ENCODE results near the gene AGAP2. TPM values are rescaled to one million over a fixed set of nuclear protein-coding genes. Genes with fewer than 3 reads are reported as not detected.

The AGAP2 gene
- total and polyA plus RNA-seq, 2 of the 8 experiments (the other 6 are each of a cell fraction or from before 2014, with no cell fraction given) = 1.5 TPM

GRCh38 chr12:57697076-57697475, 41.5 kb downstream of the AGAP2 start:
- CTCF ChIA-PET (ENCODE audit: partially characterized antibody) = no interaction called here
- no peak overlapping the region for H2AK5ac ChIP-seq (ENCODE audit: low read depth, low read length)
- H2BK12ac ChIP-seq (ENCODE audit: low read depth, low read length) = no peak overlapping the region
- FAIRE-seq (no peak), DNase-seq (ENCODE audit: low read depth in 1 of 2, low spot score in 2 of 2) (no peak)
- no peak overlapping the region for H4K91ac ChIP-seq (replicated peaks; ENCODE audit: insufficient read length, low read length)
- H2AFZ ChIP-seq (ENCODE audit: low read length) = no peak overlapping the region
- no peak overlapping the region for H4K8ac ChIP-seq (ENCODE audit: extremely low read depth, insufficient read depth, low read length)
- H3K27me3 ChIP-seq (replicated peaks in 1 of 4; ENCODE audit: control insufficient read depth in 3 of 4, extremely low read depth in 1 of 4, insufficient read depth in 3 of 4, low read length in 3 of 4) = no peaks in the 10 kb centered on the region
- no peak overlapping the region for H3K27ac ChIP-seq (ENCODE audit: low read depth, low read length)
- no peak overlapping the region for H2BK5ac ChIP-seq (ENCODE audit: low read depth, low read length)
- no peak overlapping the region for H2BK20ac ChIP-seq (ENCODE audit: low read length)
- peaks cover 0 to 4% (median 2%) of the 10 kb centered on the region in 4 experiments; a peak in 4 of 8 replicates for H3K36me3 ChIP-seq (ENCODE audit: control insufficient read depth in 2 of 4, insufficient read depth in 4 of 4, low read length in 3 of 4)
- H3K56ac ChIP-seq (replicated peaks; ENCODE audit: insufficient read length, low read depth, low read length) = no peak overlapping the region
- H3K4me2 ChIP-seq (ENCODE audit: insufficient read depth in 1 of 2, low read depth in 2 of 2, low read length in 2 of 2) = no peak overlapping the region
- POLR2A ChIA-PET (ENCODE audit: partially characterized antibody) = no interaction called here
- no peak overlapping the region for H3K4me3 ChIP-seq (ENCODE audit: extremely low read depth in 1 of 4, insufficient read depth in 2 of 4, low read depth in 3 of 4, low read length in 4 of 4)
- 100% methylated on average over 1 of the region's 1 CpG; no CpG with 5 or more reads in 1 of the 2 experiments for WGBS, 2 experiments (ENCODE audit: extremely low coverage in 1 of 2, insufficient coverage in 1 of 2, insufficient read length in 1 of 2, insufficient replicate concordance in 2 of 2, low coverage in 1 of 2, low lambda C conversion rate in 2 of 2, missing lambda C conversion rate in 1 of 2)
- H3K23ac ChIP-seq (ENCODE audit: insufficient read length) = no peak overlapping the region
- H4K20me1 ChIP-seq (replicated peaks in 1 of 2; ENCODE audit: control insufficient read depth in 1 of 2, insufficient read depth in 2 of 2, low read length in 2 of 2) = no peaks in the 10 kb centered on the region
- TF ChIP-seq CHD2 (IDR thresholded peaks at IDR 0.05; ENCODE audit: low read length) = no peak
- no peak for TF ChIP-seq POLR2A (IDR thresholded peaks at IDR 0.05; ENCODE audit: control extremely low read depth in 1 of 2, low read depth in 2 of 2, low read length in 2 of 2)
- TF ChIP-seq SUZ12 (IDR thresholded peaks at IDR 0.05; ENCODE audit: low read length) = no peak
- no peak for TF ChIP-seq CTCF (IDR thresholded peaks at IDR 0.05; ENCODE audit: control extremely low read depth in 1 of 3, insufficient read depth in 1 of 3, low read depth in 1 of 3, low read length in 3 of 3)
- H3K18ac ChIP-seq (ENCODE audit: extremely low read depth, low read length) = no peak overlapping the region
- H3K14ac ChIP-seq (ENCODE audit: insufficient read length) = no peak overlapping the region
- H2BK15ac ChIP-seq (ENCODE audit: low read length) = no peak overlapping the region
- H3K4me1 ChIP-seq (replicated peaks in 1 of 4; ENCODE audit: control insufficient read depth in 3 of 4, insufficient read depth in 4 of 4, low read length in 3 of 4) = peaks cover 0 to 5% (median 1%) of the 10 kb centered on the region in 4 experiments; a peak in 1 of 7 replicates
- H4K5ac ChIP-seq (ENCODE audit: insufficient read length, low read depth, low read length) = no peak overlapping the region
- H3K4ac ChIP-seq (replicated peaks; ENCODE audit: insufficient read length, low read depth, low read length) = no peak overlapping the region
- H3K23me2 ChIP-seq (ENCODE audit: low read depth, low read length) = peaks cover 6% of the 10 kb centered on the region; the same call in 1 of the 2 replicates
- no peaks in the 10 kb centered on the region for H3K79me1 ChIP-seq (ENCODE audit: low read depth, low read length)
- no peak overlapping the region for H3K9ac ChIP-seq (replicated peaks in 1 of 4; ENCODE audit: extremely low read depth in 1 of 4, low read depth in 3 of 4, low read length in 3 of 4)
- H2BK120ac ChIP-seq (replicated peaks; ENCODE audit: low read depth, low read length) = no peak overlapping the region
- no peaks in the 10 kb centered on the region for H3K79me2 ChIP-seq (ENCODE audit: control insufficient read depth in 1 of 2, insufficient read depth in 2 of 2, low read length in 2 of 2)
- no peaks in the 10 kb centered on the region for H3K9me3 ChIP-seq (ENCODE audit: insufficient read depth in 2 of 2, low read depth in 1 of 2, low read length in 1 of 2)
